Right atrium auricular region (tissue), 2 donors: ENCODE results near the gene MUSTN1. TPM values are rescaled to one million over a fixed set of nuclear protein-coding genes. Genes with fewer than 3 reads are reported as not detected.
A peak's percentile ranks its signal among the peaks of the same experiment; 100 is the strongest.

Source experiments
- DNase-seq: peaks from one replicate; pipeline ENCODE4 v3.0.0-alpha.2; 2019; ENCODE audit warnings: low spot score
- H3K27ac ChIP-seq, 2 donors: fragments of 200-600 bp; sonication (generic); 1 replicate in 1 of 2; 2 replicates in 1 of 2; pipeline ENCODE4 v1.5.1; 2016 to 2019
- H3K27me3 ChIP-seq, 2 donors: fragments of 200-600 bp; sonication (generic); one replicate each; pipeline versions ENCODE4 v1.5.1 to v1.6.0; 2017 to 2019
- H3K36me3 ChIP-seq: fragments of 200-600 bp; sonication (generic); one replicate; pipeline ENCODE4 v1.5.1; 2016
- H3K4me1 ChIP-seq, 2 donors: fragments of 200-600 bp; sonication (generic); one replicate each; pipeline versions ENCODE4 v1.5.1 to v1.6.0; 2017 to 2019
- H3K4me3 ChIP-seq, 2 donors: fragments of 200-600 bp; sonication (generic); 1 replicate in 1 of 2; 2 replicates in 1 of 2; pipeline ENCODE4 v1.5.1; 2017 to 2019; ENCODE audit warnings: mild to moderate bottlenecking in 1 of 2, moderate library complexity in 1 of 2
- H3K9me3 ChIP-seq, 2 donors: fragments of 200-600 bp; sonication (generic); one replicate each; pipeline ENCODE4 v1.5.1; 2019
- CTCF ChIP-seq, 2 donors: fragments of 200-600 bp; sonication (generic); IDR thresholded peaks; one replicate each; pipeline ENCODE4 v1.5.1; 2019; ENCODE audit warnings: antibody characterized with exemption in 2 of 2
- total RNA-seq, 2 donors: library from RNA; depleted of rRNA; stranded (reverse); fragments of >200 nt; gene quantifications; one replicate each; pipeline ENCODE4 v1.1.0, GENCODE V29; 2016

MUSTN1 gene
- total RNA-seq, 2 donors from 2014 or later = 43.8 to 45.0 TPM

DNA sequence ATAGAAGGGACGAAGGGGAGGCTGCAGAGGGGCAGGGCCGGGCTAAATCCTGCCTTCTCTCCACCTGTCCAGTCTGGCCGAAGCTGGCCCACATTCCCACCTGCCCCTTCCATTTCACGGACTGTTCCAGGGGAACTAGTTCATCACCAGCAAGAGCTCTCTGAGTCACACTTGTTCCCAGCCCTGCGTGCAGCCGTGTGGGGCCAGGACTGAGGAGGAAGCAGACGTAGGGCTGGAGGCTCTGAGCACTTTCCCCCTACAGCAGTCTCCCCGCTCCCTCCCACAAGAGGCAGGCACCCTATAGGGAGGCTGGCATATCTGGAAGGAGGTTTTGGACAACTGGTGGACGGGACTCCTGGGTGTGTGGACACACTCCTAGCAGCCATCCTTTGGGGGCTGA lies 7.4 kb downstream of the MUSTN1 start:
- TF ChIP-seq CTCF (IDR thresholded peaks at IDR 0.05) = no peak
- no peaks in the 10 kb centered on the region for H3K9me3 ChIP-seq
- H3K36me3 ChIP-seq = peaks cover 8% of the 10 kb centered on the region
- H3K27me3 ChIP-seq = no peaks in the 10 kb centered on the region
- H3K4me1 ChIP-seq = peaks cover 0 to 17% of the 10 kb centered on the region in 2 donors
- no peak for DNase-seq
- H3K27ac ChIP-seq = no peak overlapping the region
- H3K4me3 ChIP-seq = no peak overlapping the region

- H3K27me3 ChIP-seq = no peaks in the 10 kb centered on the region
- no peak overlapping the region for H3K4me3 ChIP-seq
- no peaks in the 10 kb centered on the region for H3K4me1 ChIP-seq
- H3K36me3 ChIP-seq = peaks cover 8% of the 10 kb centered on the region
- no peak overlapping the region for H3K27ac ChIP-seq
- no peak for TF ChIP-seq CTCF (IDR thresholded peaks at IDR 0.05)
- no peaks in the 10 kb centered on the region for H3K9me3 ChIP-seq
- DNase-seq = no peak
Observed at GRCh38 chr3:52824037-52824436, 10.8 kb downstream of the MUSTN1 start.

DNA sequence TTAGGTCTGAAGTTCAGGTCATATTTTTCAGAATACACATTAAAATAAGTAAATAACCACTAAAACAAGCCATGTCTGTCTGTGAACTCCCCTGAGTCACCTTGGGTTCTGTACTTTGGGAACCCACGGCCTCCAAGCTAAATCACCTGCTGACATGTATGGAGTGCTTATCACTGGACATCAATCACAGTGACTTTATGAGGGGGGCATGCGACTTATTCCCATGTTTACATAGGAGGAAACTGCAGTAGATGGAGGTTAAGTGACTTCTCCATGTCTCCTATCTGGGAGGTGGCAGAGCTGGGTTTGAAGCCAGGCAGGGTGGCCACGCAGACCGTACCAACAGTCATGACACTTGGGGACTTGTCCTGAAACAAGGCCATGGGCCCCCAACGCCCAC lies 12.5 kb downstream of the MUSTN1 start:
- no peak for DNase-seq
- no peak for TF ChIP-seq CTCF (IDR thresholded peaks at IDR 0.05)
- Histone ChIP-seq H3K9me3 (no peaks in the 10 kb centered on the region), H3K4me3 (no peak overlapping the region), H3K27ac (no peak overlapping the region), H3K36me3 (peaks cover 8% of the 10 kb centered on the region), H3K4me1 (no peaks in the 10 kb centered on the region), H3K27me3 (no peaks in the 10 kb centered on the region)

DNA sequence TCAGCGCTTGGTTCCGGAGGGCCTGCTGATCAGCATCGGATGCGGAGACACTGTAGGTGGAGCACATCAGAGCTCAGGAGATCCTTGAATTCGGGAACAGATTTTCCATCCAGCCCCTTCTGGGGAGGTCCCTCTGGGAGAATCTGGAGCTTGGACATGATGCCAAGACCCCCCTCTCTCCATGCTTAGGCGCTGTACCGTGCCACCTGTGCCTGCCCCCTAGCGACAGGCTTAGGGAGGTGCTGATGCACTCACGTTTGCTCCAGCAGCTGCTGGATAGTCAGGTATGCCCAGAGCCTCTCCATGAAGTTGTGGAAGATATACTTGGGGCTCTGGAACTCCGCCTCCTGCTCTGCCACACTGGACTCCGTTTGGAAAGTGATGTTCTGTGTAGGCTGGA lies 14.1 kb downstream of the MUSTN1 start:
- no peak for DNase-seq
- no peaks in the 10 kb centered on the region for H3K9me3 ChIP-seq
- peaks cover 8% of the 10 kb centered on the region for H3K36me3 ChIP-seq
- no peaks in the 10 kb centered on the region for H3K4me1 ChIP-seq
- H3K4me3 ChIP-seq = no peak overlapping the region
- peak; percentile 18 to 43 for TF ChIP-seq CTCF (IDR thresholded peaks at IDR 0.05)
- no peak overlapping the region for H3K27ac ChIP-seq
- no peaks in the 10 kb centered on the region for H3K27me3 ChIP-seq

GRCh38 chr3:52819936-52820335 lies 14.9 kb downstream of the MUSTN1 start:
- Histone ChIP-seq H3K27ac (no peak overlapping the region), H3K4me1 (no peaks in the 10 kb centered on the region), H3K9me3 (no peaks in the 10 kb centered on the region), H3K27me3 (no peaks in the 10 kb centered on the region), H3K4me3 (no peak overlapping the region), H3K36me3 (peaks cover 8% of the 10 kb centered on the region)
- no peak for DNase-seq
- TF ChIP-seq CTCF (IDR thresholded peaks at IDR 0.05) = no peak

DNA sequence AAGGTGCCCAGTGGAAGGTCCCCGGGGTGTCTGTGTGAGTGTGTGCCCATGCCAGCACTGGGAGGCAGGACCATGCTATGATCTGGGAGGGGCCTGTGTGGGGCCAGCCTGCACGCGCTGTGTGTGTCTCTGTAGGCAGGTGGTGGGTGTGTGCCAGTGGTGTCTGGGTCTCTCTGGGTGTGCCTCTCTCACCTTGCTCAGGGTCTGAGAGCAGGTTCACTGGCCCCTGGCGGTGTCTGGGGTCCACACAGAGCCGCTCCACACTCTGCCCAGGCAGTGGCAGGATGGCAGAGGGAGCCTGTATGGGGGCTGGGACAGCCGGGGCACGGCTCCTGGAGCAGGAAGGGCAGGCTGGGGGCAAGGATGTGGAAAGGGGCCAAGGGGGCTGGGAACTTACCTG lies 17.0 kb downstream of the MUSTN1 start:
- Histone ChIP-seq H3K27me3 (no peaks in the 10 kb centered on the region), H3K36me3 (no peaks in the 10 kb centered on the region), H3K4me3 (no peak overlapping the region), H3K4me1 (no peaks in the 10 kb centered on the region), H3K9me3 (no peaks in the 10 kb centered on the region), H3K27ac (no peak overlapping the region)
- DNase-seq = no peak
- no peak for TF ChIP-seq CTCF (IDR thresholded peaks at IDR 0.05)
